Upper lobe of left lung (tissue), 4 donors: ENCODE data around the gene ATXN1.

ENCODE experiments used
- CTCF ChIP-seq, 6 experiments: fragments of 450-650 bp in 4 of 6; fragments of 200-600 bp in 2 of 6; sonication (generic) in 2 of 6; IDR thresholded peaks; one replicate each; pipeline ENCODE4 v1.5.1; 2016 to 2019; ENCODE audit warnings: antibody characterized with exemption in 6 of 6
- POLR2A ChIP-seq, 4 donors: fragments of 450-650 bp; IDR thresholded peaks; one replicate each; pipeline ENCODE4 v1.5.1; 2016 to 2017; ENCODE audit warnings: antibody characterized with exemption in 4 of 4, mild to moderate bottlenecking in 2 of 4

- TF ChIP-seq POLR2A (IDR thresholded peaks at IDR 0.05), result no peak
- no peak for TF ChIP-seq CTCF (IDR thresholded peaks at IDR 0.05)
Measured at GRCh38 chr6:16394632-16395031, 366.6 kb downstream of the ATXN1 start.
